Stimulated activated effector memory CD8-positive, alpha-beta T cell treated with anti-CD3 and anti-CD28 coated beads, Interleukin-12 subunit alpha, Interleukin-12 subunit beta, amount 100 ng/mL, for 72 hours (primary cell): ENCODE measurements around the gene THAP5.
"Not testable (repeated sequence)": the region's sequence is repeated elsewhere in the genome, so short reads cannot be mapped to it uniquely, and the experiment has no call there.

Experiments used
- ATAC-seq: fragments of 150-1000 bp; cut with Tn5 transposase; 2 replicates; pipeline ENCODE4 v1.10.0; 2021
- DNase-seq, 2 donors: peaks; one replicate each; pipeline ENCODE4 v3.0.0; 2021 to 2022; ENCODE audit warnings: low spot score in 2 of 2
- H3K27ac Mint-ChIP-seq: one replicate; pipeline ENCODE4 v1.8.0; 2022; ENCODE audit warnings: mild to moderate bottlenecking, mixed read lengths
- H3K36me3 Mint-ChIP-seq: one replicate; pipeline ENCODE4 v1.8.0; 2022; ENCODE audit warnings: mild to moderate bottlenecking, mixed read lengths
- H3K4me1 Mint-ChIP-seq: one replicate; pipeline ENCODE4 v1.8.0; 2022; ENCODE audit warnings: mixed read lengths
- H3K4me3 Mint-ChIP-seq: one replicate; pipeline ENCODE4 v1.8.0; 2022; ENCODE audit warnings: mild to moderate bottlenecking, mixed read lengths
- H3K9me3 Mint-ChIP-seq: one replicate; pipeline ENCODE4 v1.8.0; 2022; ENCODE audit warnings: mixed read lengths

Gene THAP5

GRCh38 chr7:108568801-108569380 is 615 bp downstream of the THAP5 start:
- H3K4me3 Mint-ChIP-seq, result peak overlapping the region; percentile 95
- H3K4me1 Mint-ChIP-seq, result peaks cover 28% of the 10 kb centered on the region
- peaks cover 75% of the 10 kb centered on the region for H3K36me3 Mint-ChIP-seq
- ATAC-seq, result no peak
- no peaks in the 10 kb centered on the region for H3K9me3 Mint-ChIP-seq
- H3K27ac Mint-ChIP-seq, result peak overlapping the region; percentile 100
- no peak for DNase-seq

GRCh38 chr7:108565987-108566386 is 3.5 kb downstream of the THAP5 start:
- Mint-ChIP-seq H3K9me3 (no peaks in the 10 kb centered on the region), H3K36me3 (peaks cover 66% of the 10 kb centered on the region), H3K4me3 (no peak overlapping the region), H3K27ac (peak overlapping the region; percentile 7), H3K4me1 (peaks cover 13% of the 10 kb centered on the region)
- DNase-seq (no peak), ATAC-seq (no peak)

- H3K27ac Mint-ChIP-seq, result no peak overlapping the region
- DNase-seq (no peak), ATAC-seq (no peak)
- H3K4me1 Mint-ChIP-seq, result peaks cover 11% of the 10 kb centered on the region
- H3K4me3 Mint-ChIP-seq, result no peak overlapping the region
- peaks cover 15% of the 10 kb centered on the region for H3K9me3 Mint-ChIP-seq
- H3K36me3 Mint-ChIP-seq, result peaks cover 39% of the 10 kb centered on the region
Observed at GRCh38 chr7:108561047-108561619, 8.4 kb downstream of the THAP5 start.

GRCh38 chr7:108559253-108559652 is 10.3 kb downstream of the THAP5 start:
- ATAC-seq, result no peak
- peaks cover 5% of the 10 kb centered on the region for H3K4me1 Mint-ChIP-seq
- H3K4me3 Mint-ChIP-seq, result no peak overlapping the region
- H3K27ac Mint-ChIP-seq, result no peak overlapping the region
- DNase-seq, result no peak
- peaks cover 20% of the 10 kb centered on the region for H3K36me3 Mint-ChIP-seq
- peaks cover 15% of the 10 kb centered on the region for H3K9me3 Mint-ChIP-seq

- Mint-ChIP-seq H3K9me3 (peaks cover 15% of the 10 kb centered on the region), H3K4me3 (no peak overlapping the region), H3K4me1 (peaks cover 5% of the 10 kb centered on the region), H3K27ac (no peak overlapping the region), H3K36me3 (peaks cover 12% of the 10 kb centered on the region)
- ATAC-seq (no peak), DNase-seq (no peak)
Observed at GRCh38 chr7:108557617-108558016, 11.9 kb downstream of the THAP5 start.

GRCh38 chr7:108557191-108557590 is 12.3 kb downstream of the THAP5 start:
- peaks cover 15% of the 10 kb centered on the region for H3K9me3 Mint-ChIP-seq
- H3K4me1 Mint-ChIP-seq, result peaks cover 5% of the 10 kb centered on the region
- ATAC-seq (no peak), DNase-seq (no peak)
- no peak overlapping the region for H3K4me3 Mint-ChIP-seq
- peaks cover 12% of the 10 kb centered on the region for H3K36me3 Mint-ChIP-seq
- H3K27ac Mint-ChIP-seq, result no peak overlapping the region

GRCh38 chr7:108556665-108557064 is 12.8 kb downstream of the THAP5 start:
- peaks cover 11% of the 10 kb centered on the region for H3K36me3 Mint-ChIP-seq
- not testable (repeated sequence) for DNase-seq, H3K4me3 Mint-ChIP-seq, H3K4me1 Mint-ChIP-seq, H3K27ac Mint-ChIP-seq, ATAC-seq
- peaks cover 15% of the 10 kb centered on the region for H3K9me3 Mint-ChIP-seq

GRCh38 chr7:108548141-108548896 is 21.2 kb downstream of the THAP5 start:
- not testable (repeated sequence) for H3K9me3 Mint-ChIP-seq, H3K27ac Mint-ChIP-seq, H3K36me3 Mint-ChIP-seq, DNase-seq, H3K4me3 Mint-ChIP-seq, H3K4me1 Mint-ChIP-seq, ATAC-seq

GRCh38 chr7:108541478-108541877 is 28.0 kb downstream of the THAP5 start:
- DNase-seq, result no peak
- Mint-ChIP-seq H3K4me3 (no peak overlapping the region), H3K9me3 (no peaks in the 10 kb centered on the region), H3K4me1 (no peaks in the 10 kb centered on the region), H3K27ac (no peak overlapping the region), H3K36me3 (no peaks in the 10 kb centered on the region)
- no peak for ATAC-seq

- not testable (repeated sequence) for H3K36me3 Mint-ChIP-seq, H3K4me3 Mint-ChIP-seq, H3K27ac Mint-ChIP-seq, DNase-seq, H3K4me1 Mint-ChIP-seq, ATAC-seq, H3K9me3 Mint-ChIP-seq
Observed at GRCh38 chr7:108538685-108539084, 30.8 kb downstream of the THAP5 start.

GRCh38 chr7:108538236-108538635 is 31.3 kb downstream of the THAP5 start:
- H3K36me3 Mint-ChIP-seq, H3K4me3 Mint-ChIP-seq, H3K27ac Mint-ChIP-seq, ATAC-seq, H3K9me3 Mint-ChIP-seq, H3K4me1 Mint-ChIP-seq, DNase-seq: not testable (repeated sequence)

- H3K4me3 Mint-ChIP-seq, result no peak overlapping the region
- ATAC-seq (no peak), DNase-seq (no peak)
- H3K9me3 Mint-ChIP-seq, result no peaks in the 10 kb centered on the region
- no peaks in the 10 kb centered on the region for H3K4me1 Mint-ChIP-seq
- no peaks in the 10 kb centered on the region for H3K36me3 Mint-ChIP-seq
- no peak overlapping the region for H3K27ac Mint-ChIP-seq
Observed at GRCh38 chr7:108537229-108537628, 32.3 kb downstream of the THAP5 start.

GRCh38 chr7:108535744-108536143 is 33.8 kb downstream of the THAP5 start:
- Mint-ChIP-seq H3K27ac (no peak overlapping the region), H3K9me3 (no peaks in the 10 kb centered on the region), H3K36me3 (no peaks in the 10 kb centered on the region), H3K4me1 (no peaks in the 10 kb centered on the region), H3K4me3 (no peak overlapping the region)
- no peak for DNase-seq
- no peak for ATAC-seq

- Mint-ChIP-seq H3K4me1 (no peaks in the 10 kb centered on the region), H3K4me3 (no peak overlapping the region), H3K36me3 (no peaks in the 10 kb centered on the region), H3K27ac (no peak overlapping the region), H3K9me3 (no peaks in the 10 kb centered on the region)
- DNase-seq (no peak), ATAC-seq (no peak)
Observed at GRCh38 chr7:108535257-108535656, 34.2 kb downstream of the THAP5 start.

GRCh38 chr7:108533712-108534111 is 35.8 kb downstream of the THAP5 start:
- no peak for DNase-seq
- Mint-ChIP-seq H3K36me3 (no peaks in the 10 kb centered on the region), H3K4me3 (no peak overlapping the region), H3K4me1 (no peaks in the 10 kb centered on the region), H3K27ac (no peak overlapping the region), H3K9me3 (no peaks in the 10 kb centered on the region)
- no peak for ATAC-seq

GRCh38 chr7:108529341-108529740 is 40.2 kb downstream of the THAP5 start:
- Mint-ChIP-seq H3K4me3 (no peak overlapping the region), H3K4me1 (peaks cover 9% of the 10 kb centered on the region), H3K9me3 (no peaks in the 10 kb centered on the region), H3K27ac (no peak overlapping the region), H3K36me3 (peaks cover 17% of the 10 kb centered on the region)
- ATAC-seq, result no peak
- no peak for DNase-seq
